ENCODE data around the gene KRI1. TPM values are rescaled to one million over a fixed set of nuclear protein-coding genes. Genes with fewer than 3 reads are reported as not detected.

The KRI1 gene
- total RNA-seq, 1 donor from 2014 or later: 24.1 TPM

DNA sequence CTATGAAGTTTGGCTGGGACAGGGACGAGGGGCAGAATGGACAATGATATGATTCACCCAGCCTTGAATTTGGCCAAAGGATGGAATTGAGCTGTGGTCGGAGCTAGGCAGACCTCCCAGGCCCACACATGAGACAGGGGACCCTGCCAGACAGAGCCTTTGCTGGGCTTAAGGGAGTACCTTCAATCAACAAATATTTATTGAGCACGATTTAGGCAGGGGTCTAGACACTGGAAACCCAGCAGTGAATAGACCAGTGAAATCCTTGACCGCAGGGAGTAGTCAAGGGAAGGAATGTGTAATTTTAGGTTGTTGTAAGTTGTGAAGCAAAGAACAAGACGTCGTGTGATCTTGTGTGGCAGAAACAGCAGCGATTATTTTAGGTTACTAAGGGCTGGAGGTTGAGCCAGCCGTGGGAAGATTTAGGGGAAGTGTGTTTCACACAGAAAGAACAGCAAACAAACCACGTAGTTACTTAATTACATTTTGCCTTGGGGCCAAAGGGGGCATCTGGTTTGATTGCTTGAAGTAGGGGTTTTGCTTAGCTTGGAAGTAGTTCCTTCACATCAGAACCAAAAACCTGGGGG, 38.2 kb upstream of the KRI1 start:
- no peak for DNase-seq
- peaks cover 12% of the 10 kb centered on the region for H3K36me3 Mint-ChIP-seq (ENCODE audit: unreplicated experiment)
- no peaks in the 10 kb centered on the region for H3K27me3 Mint-ChIP-seq (ENCODE audit: unreplicated experiment)
- H3K4me1 Mint-ChIP-seq (ENCODE audit: low read depth, unreplicated experiment): peaks cover 4% of the 10 kb centered on the region
- peak overlapping the region; percentile 55 for H3K4me3 Mint-ChIP-seq (ENCODE audit: unreplicated experiment)
- peak overlapping the region; percentile 30 for H3K27ac Mint-ChIP-seq (ENCODE audit: unreplicated experiment)
- H3K9me3 Mint-ChIP-seq (ENCODE audit: unreplicated experiment): peaks cover 4% of the 10 kb centered on the region
- TF ChIP-seq, protein P1, sequence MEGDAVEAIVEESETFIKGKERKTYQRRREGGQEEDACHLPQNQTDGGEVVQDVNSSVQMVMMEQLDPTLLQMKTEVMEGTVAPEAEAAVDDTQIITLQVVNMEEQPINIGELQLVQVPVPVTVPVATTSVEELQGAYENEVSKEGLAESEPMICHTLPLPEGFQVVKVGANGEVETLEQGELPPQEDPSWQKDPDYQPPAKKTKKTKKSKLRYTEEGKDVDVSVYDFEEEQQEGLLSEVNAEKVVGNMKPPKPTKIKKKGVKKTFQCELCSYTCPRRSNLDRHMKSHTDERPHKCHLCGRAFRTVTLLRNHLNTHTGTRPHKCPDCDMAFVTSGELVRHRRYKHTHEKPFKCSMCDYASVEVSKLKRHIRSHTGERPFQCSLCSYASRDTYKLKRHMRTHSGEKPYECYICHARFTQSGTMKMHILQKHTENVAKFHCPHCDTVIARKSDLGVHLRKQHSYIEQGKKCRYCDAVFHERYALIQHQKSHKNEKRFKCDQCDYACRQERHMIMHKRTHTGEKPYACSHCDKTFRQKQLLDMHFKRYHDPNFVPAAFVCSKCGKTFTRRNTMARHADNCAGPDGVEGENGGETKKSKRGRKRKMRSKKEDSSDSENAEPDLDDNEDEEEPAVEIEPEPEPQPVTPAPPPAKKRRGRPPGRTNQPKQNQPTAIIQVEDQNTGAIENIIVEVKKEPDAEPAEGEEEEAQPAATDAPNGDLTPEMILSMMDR (IDR thresholded peaks at IDR 0.05; ENCODE audit: partially characterized antibody, unreplicated experiment): no peak

DNA sequence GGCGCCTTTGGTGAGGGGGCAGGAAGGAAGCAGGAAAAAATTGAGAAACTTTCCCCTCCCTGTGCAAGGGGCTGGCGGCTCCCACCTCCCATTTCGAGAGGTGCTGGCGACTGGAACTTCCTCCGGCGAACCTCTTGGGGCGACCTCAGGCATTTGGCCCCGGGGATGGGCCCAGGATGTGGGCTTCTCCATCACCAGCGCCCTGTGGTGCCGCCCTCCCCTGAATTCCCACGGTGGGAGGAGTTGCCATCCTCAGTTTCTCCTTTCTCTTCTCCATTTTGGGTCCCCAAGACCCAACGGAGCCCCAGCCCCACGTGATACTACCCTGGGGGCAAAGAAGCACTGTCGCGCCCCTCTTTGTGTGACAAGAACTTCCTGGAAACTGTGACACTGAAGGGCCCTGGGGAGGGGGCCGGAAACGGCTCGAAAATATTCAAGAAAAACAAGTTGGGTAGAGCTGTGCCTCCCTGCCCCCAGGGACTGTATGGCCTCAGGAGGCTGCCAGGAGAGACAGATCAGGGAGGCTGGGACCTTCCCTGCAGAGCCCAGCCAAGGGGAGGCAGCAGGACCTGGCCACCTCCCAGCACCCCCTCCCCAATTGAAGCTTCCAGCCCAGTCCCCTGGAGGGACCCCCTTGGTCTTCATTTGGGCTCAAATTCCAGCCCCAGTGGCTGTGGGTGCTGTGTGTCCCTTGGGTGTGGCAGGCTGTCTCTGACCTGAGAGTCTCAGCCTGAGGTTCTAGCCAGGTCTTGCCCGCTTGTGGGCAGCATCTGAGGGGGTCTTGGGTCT, 37.5 kb upstream of the KRI1 start:
- peak overlapping the region; percentile 76 for H3K27ac Mint-ChIP-seq (ENCODE audit: unreplicated experiment)
- H3K4me3 Mint-ChIP-seq (ENCODE audit: unreplicated experiment): peak overlapping the region; percentile 90
- TF ChIP-seq, protein P1 (IDR thresholded peaks at IDR 0.05; ENCODE audit: partially characterized antibody, unreplicated experiment): no peak
- H3K36me3 Mint-ChIP-seq (ENCODE audit: unreplicated experiment): peaks cover 12% of the 10 kb centered on the region
- no peaks in the 10 kb centered on the region for H3K27me3 Mint-ChIP-seq (ENCODE audit: unreplicated experiment)
- H3K9me3 Mint-ChIP-seq (ENCODE audit: unreplicated experiment): peaks cover 4% of the 10 kb centered on the region
- DNase-seq: no peak
- peaks cover 4% of the 10 kb centered on the region for H3K4me1 Mint-ChIP-seq (ENCODE audit: low read depth, unreplicated experiment)

DNA sequence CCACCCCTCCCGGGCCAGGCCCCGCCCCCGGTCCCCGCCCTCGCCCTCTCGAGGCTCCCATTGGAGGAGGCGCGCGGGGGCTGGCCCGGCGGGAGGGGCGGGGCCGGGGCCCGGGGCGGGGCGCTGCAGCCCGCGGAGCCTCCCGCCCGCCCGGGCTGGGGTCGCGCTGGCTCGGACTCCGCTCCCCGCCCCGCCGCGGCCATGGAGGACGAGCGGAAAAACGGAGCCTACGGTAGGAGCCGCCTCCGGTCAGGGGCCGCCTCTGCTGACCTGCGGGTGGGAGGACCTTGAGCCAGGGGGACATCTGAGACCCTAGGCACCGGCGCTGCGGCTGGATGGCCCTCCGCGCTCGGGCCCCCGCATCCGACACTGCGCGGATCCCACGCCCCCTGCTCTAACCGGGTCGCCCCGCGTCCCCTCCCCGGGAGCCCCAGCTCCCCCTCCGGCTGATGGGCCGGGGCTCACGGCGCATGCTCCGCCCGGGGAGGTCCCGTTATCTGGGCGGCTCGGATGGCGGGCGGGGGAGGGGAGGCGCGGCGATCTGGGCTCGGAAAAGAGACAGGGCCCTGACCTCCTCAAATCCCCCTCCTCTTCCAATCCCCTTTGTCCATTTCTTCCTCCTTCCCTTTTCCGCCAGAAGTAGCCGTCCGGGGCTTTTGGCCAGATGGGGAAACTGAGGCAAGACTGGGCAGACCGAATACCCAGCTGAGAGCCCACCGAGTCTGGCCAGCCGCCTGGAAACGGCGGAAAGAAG, 36.7 kb upstream of the KRI1 start:
- TF ChIP-seq, protein P1 (IDR thresholded peaks at IDR 0.05; ENCODE audit: partially characterized antibody, unreplicated experiment): no peak
- Mint-ChIP-seq H3K9me3 (ENCODE audit: unreplicated experiment) (peaks cover 4% of the 10 kb centered on the region), H3K27ac (ENCODE audit: unreplicated experiment) (peak overlapping the region; percentile 72), H3K27me3 (ENCODE audit: unreplicated experiment) (no peaks in the 10 kb centered on the region), H3K4me1 (ENCODE audit: low read depth, unreplicated experiment) (peaks cover 4% of the 10 kb centered on the region), H3K36me3 (ENCODE audit: unreplicated experiment) (peaks cover 12% of the 10 kb centered on the region), H3K4me3 (ENCODE audit: unreplicated experiment) (peak overlapping the region; percentile 90)
- DNase-seq: peak; percentile 92

DNA sequence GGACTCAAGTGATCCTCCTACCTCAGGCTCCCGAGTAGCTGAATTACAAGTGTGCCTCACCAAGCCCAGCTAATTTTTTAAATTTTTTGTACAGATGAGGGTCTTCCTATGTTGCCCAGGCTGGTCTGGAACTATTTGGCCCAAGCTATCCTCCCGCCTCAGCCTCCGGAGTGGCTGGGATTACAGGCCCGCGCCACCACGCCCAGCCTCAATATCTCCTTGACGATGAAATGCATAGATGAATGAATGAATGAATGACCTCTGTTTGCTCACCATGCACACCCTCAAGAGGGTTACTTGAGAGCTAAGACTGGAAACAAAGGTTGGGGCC, 36.2 kb upstream of the KRI1 start:
- TF ChIP-seq, protein P1 (IDR thresholded peaks at IDR 0.05; ENCODE audit: partially characterized antibody, unreplicated experiment): no peak
- peak overlapping the region; percentile 71 for H3K4me3 Mint-ChIP-seq (ENCODE audit: unreplicated experiment)
- peak overlapping the region; percentile 72 for H3K27ac Mint-ChIP-seq (ENCODE audit: unreplicated experiment)
- peaks cover 12% of the 10 kb centered on the region for H3K36me3 Mint-ChIP-seq (ENCODE audit: unreplicated experiment)
- H3K4me1 Mint-ChIP-seq (ENCODE audit: low read depth, unreplicated experiment): peaks cover 4% of the 10 kb centered on the region
- H3K27me3 Mint-ChIP-seq (ENCODE audit: unreplicated experiment): no peaks in the 10 kb centered on the region
- peaks cover 4% of the 10 kb centered on the region for H3K9me3 Mint-ChIP-seq (ENCODE audit: unreplicated experiment)
- no peak for DNase-seq
